Activated naive CD8-positive, alpha-beta T cell treated with anti-CD3 and anti-CD28 coated beads for 36 hours (primary cell): ENCODE measurements around the gene ANKRD6. TPM values are rescaled to one million over a fixed set of nuclear protein-coding genes. Genes with fewer than 3 reads are reported as not detected.

Experiments used
- DNase-seq: peaks from one replicate; pipeline ENCODE4 v3.0.0; 2021
- H3K27ac Mint-ChIP-seq: one replicate; pipeline ENCODE4 v1.8.0; 2022; ENCODE audit warnings: mild to moderate bottlenecking, moderate library complexity, mixed read lengths
- H3K27me3 Mint-ChIP-seq: one replicate; pipeline ENCODE4 v1.8.0; 2022; ENCODE audit warnings: mild to moderate bottlenecking, mixed read lengths
- H3K36me3 Mint-ChIP-seq: one replicate; pipeline ENCODE4 v1.8.0; 2021; ENCODE audit warnings: mild to moderate bottlenecking, mixed read lengths
- H3K4me1 Mint-ChIP-seq: one replicate; pipeline ENCODE4 v1.8.0; 2021; ENCODE audit warnings: mixed read lengths
- H3K4me3 Mint-ChIP-seq: one replicate; pipeline ENCODE4 v1.8.0; 2022; ENCODE audit warnings: mild to moderate bottlenecking, moderate library complexity, mixed read lengths
- H3K9me3 Mint-ChIP-seq: one replicate; pipeline ENCODE4 v1.8.0; 2022; ENCODE audit warnings: mixed read lengths
- total RNA-seq, 2 experiments: library from RNA; stranded (reverse); gene quantifications; one replicate each; pipeline ENCODE4 v1.2.3, GENCODE V29; 2021

The ANKRD6 gene
- total RNA-seq, 2 experiments from 2014 or later: 2.0 to 2.2 TPM

DNA sequence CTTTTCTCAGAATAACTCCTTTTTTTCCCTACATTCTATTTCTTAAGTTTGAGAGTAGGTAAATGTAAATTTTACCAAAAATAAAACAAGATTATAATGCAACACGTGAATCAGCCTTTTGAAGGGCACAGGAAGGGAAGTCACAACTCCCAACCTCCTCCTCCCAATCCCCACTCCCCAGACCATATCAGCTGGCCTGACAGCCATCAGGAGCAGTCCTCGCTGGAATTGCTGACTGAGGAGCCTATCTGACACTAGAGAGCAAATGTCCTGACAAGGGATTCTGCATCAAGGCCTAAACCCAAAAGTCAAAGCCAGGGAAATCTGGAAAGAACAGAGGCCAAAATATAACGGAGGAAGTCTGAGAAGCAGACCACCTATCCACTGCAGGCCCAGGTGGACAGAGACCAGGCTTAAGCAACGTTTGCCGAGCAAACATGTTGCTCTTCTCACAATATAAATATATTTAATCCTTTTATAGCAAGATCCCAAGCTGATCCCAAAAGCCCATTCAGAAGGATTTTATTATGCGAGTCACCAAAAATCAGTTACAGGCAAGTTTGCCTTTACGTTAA lies 23.4 kb upstream of the ANKRD6 start:
- Mint-ChIP-seq H3K27me3 (peaks cover 11% of the 10 kb centered on the region), H3K9me3 (no peaks in the 10 kb centered on the region), H3K27ac (no peak overlapping the region), H3K4me3 (no peak overlapping the region), H3K36me3 (no peaks in the 10 kb centered on the region), H3K4me1 (peaks cover 22% of the 10 kb centered on the region)
- DNase-seq: no peak

DNA sequence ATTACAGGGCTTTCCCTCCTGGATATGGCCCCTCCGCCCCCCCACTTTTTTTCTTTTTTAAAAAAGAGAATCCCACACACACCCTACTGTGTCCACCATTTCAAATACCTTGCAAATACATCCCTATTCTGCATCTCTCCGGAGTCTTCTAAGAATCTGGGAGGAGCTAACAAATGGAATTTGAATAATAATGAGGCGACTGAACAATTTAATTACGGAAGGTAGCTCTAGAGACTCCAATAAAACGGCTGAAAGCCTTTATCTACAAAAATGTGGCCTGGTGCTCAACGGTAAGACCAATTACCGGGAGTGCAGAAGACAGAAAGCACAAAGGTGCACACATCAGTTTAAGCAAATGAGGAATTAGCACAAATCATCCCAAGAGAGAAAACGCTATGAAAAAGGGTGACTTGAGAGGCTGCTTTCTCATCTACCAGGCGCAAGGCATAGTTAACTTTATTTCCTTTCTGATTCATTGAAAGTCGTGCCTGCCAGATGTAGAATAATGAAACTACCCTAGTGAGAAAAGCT lies 22.7 kb upstream of the ANKRD6 start:
- Mint-ChIP-seq H3K4me1 (peaks cover 22% of the 10 kb centered on the region), H3K27me3 (peaks cover 16% of the 10 kb centered on the region), H3K4me3 (peak overlapping the region; percentile 80), H3K36me3 (no peaks in the 10 kb centered on the region), H3K9me3 (no peaks in the 10 kb centered on the region), H3K27ac (no peak overlapping the region)
- no peak for DNase-seq

- Mint-ChIP-seq H3K4me3 (peak overlapping the region; percentile 80), H3K27ac (no peak overlapping the region), H3K27me3 (peaks cover 19% of the 10 kb centered on the region), H3K9me3 (no peaks in the 10 kb centered on the region), H3K36me3 (no peaks in the 10 kb centered on the region), H3K4me1 (peaks cover 22% of the 10 kb centered on the region)
- DNase-seq: no peak
Observed at GRCh38 chr6:89410788-89411144, 22.2 kb upstream of the ANKRD6 start.

DNA sequence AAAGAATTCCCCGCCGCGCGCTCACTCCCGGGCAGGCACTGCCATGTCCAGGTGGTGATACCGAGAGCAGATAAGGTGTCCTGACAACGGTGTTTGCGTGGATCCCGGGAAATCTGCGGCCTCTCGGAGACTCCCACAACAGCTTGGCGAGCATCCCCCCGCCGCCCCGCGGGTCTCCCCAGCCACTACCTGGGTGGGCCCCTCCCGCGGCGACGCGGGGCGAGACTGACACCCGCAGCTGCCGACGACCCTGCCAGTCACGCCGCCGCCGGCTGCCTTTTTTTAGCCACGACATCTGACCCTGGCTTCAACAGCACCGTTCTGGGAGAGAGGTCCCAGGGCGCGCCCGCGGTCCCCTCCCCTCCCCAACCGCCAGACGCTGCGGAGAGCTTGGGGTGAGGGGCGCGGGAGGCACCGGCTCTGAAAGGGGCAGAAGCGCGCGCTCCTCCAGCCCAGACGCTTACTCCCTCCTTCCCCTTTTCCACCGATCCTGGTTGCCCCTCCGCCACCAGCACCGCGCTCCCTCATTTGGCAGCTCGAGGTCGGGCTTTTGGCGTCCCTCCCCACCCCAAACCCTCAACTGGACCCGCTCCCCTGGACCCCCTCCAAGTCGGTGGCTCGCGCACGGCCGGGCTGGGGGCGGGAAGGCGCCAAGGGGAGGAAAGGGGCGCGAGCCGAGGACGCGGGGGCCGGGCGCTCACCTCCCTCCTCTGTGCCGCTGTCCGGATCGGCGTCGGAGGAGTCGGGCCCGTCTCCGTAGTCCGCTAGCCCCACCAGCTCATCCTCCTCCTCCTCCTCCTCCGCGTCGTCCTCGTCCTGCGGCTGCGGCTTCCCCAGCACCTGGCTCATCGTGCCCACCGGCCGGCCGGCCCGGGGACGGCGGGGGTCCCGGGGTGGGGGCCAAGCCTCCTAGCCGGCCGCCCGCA lies 21.5 kb upstream of the ANKRD6 start:
- no peaks in the 10 kb centered on the region for H3K9me3 Mint-ChIP-seq
- peak overlapping the region; percentile 80 for H3K4me3 Mint-ChIP-seq
- H3K36me3 Mint-ChIP-seq: no peaks in the 10 kb centered on the region
- DNase-seq: peak; percentile 45
- H3K27me3 Mint-ChIP-seq: peaks cover 19% of the 10 kb centered on the region
- H3K27ac Mint-ChIP-seq: no peak overlapping the region
- peaks cover 19% of the 10 kb centered on the region for H3K4me1 Mint-ChIP-seq

DNA sequence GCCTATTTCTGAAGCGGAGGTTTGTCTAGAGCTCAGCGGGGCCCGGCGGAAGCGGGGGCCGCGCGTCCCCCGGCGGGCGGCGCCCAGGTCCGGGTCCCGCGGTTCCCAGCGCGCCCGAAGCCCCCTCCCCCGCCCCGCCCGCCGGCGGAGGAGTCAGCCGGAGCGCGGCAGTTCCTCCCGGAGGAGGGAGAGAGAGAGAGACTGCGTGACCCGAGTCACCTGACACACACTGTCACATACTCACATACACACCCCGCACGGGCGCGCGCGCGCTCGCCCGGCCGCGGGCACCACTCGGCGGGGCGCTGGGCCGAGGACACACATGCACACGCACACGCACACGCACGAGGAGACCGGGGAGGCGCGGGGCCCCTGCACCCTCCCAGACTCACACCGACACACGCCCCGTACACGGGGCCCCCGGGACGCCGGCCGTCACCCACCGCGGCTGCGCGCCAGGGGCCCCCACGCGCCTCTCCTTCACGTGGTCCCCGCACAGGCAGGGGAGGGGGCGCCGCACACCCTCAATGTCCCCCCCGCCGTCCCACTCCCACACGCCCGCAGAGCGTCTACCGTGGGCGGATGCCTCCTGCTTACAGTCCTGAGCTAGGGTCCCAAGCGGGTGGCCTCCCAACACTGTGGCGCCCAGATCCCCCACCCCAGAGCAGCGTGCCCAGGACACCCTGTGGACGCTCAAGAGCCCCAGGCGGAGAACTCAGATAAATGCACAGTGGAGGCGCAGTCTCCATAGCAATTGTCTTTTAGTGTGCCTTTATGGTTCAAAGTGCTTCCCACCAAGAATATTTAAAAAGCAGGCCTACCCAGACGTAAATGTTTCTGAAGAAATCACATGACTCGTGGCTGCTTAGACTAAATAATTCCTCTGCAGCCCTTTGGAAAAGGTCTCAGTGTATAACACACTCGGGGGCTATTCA lies 20.6 kb upstream of the ANKRD6 start, which contains the start of gene RRAGD:
Gene RRAGD (minus strand): TSS at position 203 of the 935 bp plus-strand sequence. CDS start 280 bp downstream, outside the sequence.
- no peaks in the 10 kb centered on the region for H3K9me3 Mint-ChIP-seq
- no peaks in the 10 kb centered on the region for H3K36me3 Mint-ChIP-seq
- H3K27me3 Mint-ChIP-seq: peaks cover 20% of the 10 kb centered on the region
- peak within 1 kb of the TSS; percentile 89 for H3K27ac Mint-ChIP-seq
- DNase-seq: peak; percentile 69
- peak within 1 kb of the TSS; percentile 94 for H3K4me3 Mint-ChIP-seq
- H3K4me1 Mint-ChIP-seq: peaks cover 19% of the 10 kb centered on the region

DNA sequence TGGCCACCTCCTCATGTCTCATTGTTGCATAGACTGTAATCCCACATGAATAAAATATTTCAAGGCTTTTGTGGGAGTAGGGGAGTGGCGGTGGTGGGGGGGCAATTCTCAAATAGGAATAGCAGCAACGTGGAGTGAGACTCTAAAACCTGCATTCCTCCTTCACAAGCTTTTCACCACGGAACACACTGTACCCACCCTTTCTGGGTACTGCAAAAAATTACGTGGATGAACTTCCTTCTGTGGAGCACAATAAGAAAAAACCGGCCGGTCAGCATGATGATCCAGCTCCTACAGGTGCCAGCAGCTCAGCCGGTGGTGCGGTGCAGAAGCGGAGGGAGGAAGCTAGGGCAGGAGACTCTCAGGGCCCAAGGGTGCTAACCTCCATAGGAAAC lies 19.9 kb upstream of the ANKRD6 start:
- peaks cover 27% of the 10 kb centered on the region for H3K27me3 Mint-ChIP-seq
- peaks cover 19% of the 10 kb centered on the region for H3K4me1 Mint-ChIP-seq
- peak overlapping the region; percentile 94 for H3K4me3 Mint-ChIP-seq
- H3K9me3 Mint-ChIP-seq: no peaks in the 10 kb centered on the region
- H3K36me3 Mint-ChIP-seq: no peaks in the 10 kb centered on the region
- no peak for DNase-seq
- no peak overlapping the region for H3K27ac Mint-ChIP-seq

DNA sequence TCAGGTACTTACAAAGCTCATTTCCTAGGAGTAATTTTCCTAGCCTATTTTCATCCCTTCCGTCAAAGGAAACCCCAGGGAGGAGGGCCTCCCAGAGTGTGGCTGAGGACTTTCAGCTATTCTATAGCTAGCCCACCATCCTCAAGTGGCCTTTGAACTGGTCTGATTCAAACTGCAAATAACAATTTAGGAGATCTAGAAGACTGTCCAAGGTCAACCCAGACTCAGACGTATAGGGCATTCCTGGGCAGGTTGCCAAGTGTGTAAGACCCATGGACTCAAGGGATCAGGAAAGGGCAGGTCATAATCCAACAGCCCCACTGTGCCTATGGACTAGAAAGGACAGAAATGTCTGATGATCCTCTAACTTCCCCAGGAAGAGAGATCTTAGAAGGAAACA lies 18.7 kb upstream of the ANKRD6 start:
- Mint-ChIP-seq H3K36me3 (no peaks in the 10 kb centered on the region), H3K9me3 (no peaks in the 10 kb centered on the region), H3K27me3 (peaks cover 27% of the 10 kb centered on the region)

DNA sequence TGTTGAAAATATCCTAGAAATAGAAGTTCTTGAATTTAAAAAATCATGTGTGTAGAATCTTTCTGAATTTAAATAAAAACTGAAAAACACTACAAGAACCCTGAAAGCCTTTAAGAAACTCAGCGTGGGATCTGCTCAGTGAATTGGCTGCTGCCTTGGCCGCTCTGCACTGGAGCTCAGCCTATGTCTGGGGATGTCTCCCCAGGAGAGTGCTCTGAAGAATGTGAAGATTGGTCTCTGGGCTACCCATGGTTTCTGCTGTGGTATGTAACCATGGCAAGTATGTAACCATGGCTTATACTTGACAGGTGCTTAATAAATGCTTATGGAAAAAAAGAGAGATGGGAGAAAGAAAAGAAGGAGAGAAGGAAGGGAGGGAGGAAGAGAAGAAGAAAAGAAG lies 17.8 kb upstream of the ANKRD6 start:
- DNase-seq: no peak
- Mint-ChIP-seq H3K36me3 (no peaks in the 10 kb centered on the region), H3K4me3 (no peak overlapping the region), H3K4me1 (peaks cover 18% of the 10 kb centered on the region), H3K9me3 (no peaks in the 10 kb centered on the region), H3K27me3 (peaks cover 27% of the 10 kb centered on the region), H3K27ac (no peak overlapping the region)

More for the DNA sequence above, 18.7 kb upstream of the ANKRD6 start:
- DNase-seq: no peak
- Mint-ChIP-seq H3K27ac (no peak overlapping the region), H3K4me3 (no peak overlapping the region), H3K4me1 (peaks cover 19% of the 10 kb centered on the region)

DNA sequence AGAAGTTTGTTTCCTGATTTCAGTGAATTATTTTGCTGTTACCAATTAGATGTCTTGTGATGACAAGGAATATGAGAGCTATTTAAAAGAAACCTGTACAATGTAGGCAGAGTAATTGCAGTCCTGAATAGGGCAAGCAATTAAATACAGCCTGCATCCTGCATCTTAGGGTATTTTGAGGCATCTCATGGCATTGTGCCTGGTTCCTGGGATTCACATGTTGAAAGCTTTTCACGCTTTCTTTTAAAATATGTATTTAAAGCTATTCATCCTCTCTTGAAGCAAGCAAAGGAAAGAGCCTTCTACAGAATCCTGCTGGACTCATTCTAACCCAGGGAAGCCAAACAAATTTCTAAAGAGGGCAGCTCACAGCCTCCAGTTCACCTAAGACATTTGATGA lies 16.2 kb upstream of the ANKRD6 start:
- DNase-seq: no peak
- Mint-ChIP-seq H3K9me3 (no peaks in the 10 kb centered on the region), H3K27ac (no peak overlapping the region), H3K27me3 (peaks cover 27% of the 10 kb centered on the region), H3K36me3 (no peaks in the 10 kb centered on the region), H3K4me3 (no peak overlapping the region), H3K4me1 (peaks cover 10% of the 10 kb centered on the region)

DNA sequence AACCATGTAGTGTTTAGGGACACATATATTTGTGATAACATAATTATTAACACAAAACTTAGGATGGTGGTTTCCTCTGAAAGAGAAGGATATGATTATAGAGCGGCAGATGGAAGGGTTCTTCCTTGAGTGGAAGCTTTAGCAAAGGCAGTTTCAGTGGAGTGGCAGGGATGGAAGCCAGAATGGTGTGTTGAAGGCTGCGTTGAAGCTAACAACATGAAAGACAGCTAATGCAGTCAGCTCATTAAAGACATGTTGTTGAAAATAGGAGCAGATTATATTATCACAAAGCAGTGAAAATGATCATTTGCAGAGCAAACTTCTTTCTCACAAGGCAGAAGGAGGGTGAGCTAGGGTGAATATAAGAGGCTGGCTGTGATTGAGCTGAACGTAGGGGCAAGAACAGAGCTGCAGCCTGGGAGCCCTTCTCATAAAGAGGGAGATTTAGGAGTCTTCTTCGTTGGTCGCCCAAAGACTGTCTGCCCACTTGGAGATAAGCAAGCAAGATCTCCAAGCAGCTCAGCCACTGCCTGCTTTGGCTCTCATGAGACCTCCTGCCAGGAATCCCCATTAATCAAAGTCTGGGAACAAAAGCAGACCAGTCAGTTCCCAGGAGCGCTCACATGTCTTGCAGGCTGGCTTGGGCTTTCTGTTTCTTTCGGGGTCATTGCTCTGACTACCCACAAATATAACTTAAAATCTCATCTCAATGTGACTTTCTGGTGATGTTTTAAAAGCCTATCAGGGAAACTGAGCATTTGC lies 2.6 kb upstream of the ANKRD6 start:
- Mint-ChIP-seq H3K27me3 (no peaks in the 10 kb centered on the region), H3K4me3 (no peak overlapping the region), H3K27ac (no peak overlapping the region), H3K9me3 (no peaks in the 10 kb centered on the region), H3K36me3 (no peaks in the 10 kb centered on the region), H3K4me1 (peaks cover 15% of the 10 kb centered on the region)
- DNase-seq: no peak

GRCh38 chr6:89433252-89434149 lies 549 bp downstream of the ANKRD6 start:
- Mint-ChIP-seq H3K36me3 (no peaks in the 10 kb centered on the region), H3K4me3 (peak overlapping the region; percentile 72), H3K4me1 (peaks cover 15% of the 10 kb centered on the region), H3K9me3 (no peaks in the 10 kb centered on the region), H3K27me3 (no peaks in the 10 kb centered on the region), H3K27ac (peak overlapping the region; percentile 23)
- peak; percentile 13 for DNase-seq

DNA sequence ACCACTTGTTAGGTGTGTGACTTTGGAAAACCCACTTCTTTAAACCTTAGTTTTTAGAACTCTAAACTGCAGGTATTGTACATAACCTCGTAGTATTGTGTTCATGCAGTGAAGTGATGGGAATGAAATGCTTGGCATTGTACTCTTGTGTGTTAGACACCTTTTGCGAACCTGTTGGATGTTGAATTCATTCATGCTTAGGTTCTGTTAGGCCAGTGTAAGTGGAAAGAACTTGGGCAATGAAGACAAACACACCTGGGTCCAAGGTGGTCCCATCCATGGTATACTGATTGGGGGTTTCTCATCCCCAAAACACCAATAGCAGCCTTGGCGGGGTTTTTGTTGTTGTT lies 1.2 kb downstream of the ANKRD6 start:
- no peaks in the 10 kb centered on the region for H3K27me3 Mint-ChIP-seq
- H3K4me1 Mint-ChIP-seq: peaks cover 15% of the 10 kb centered on the region
- DNase-seq: no peak
- peak overlapping the region; percentile 23 for H3K27ac Mint-ChIP-seq
- no peaks in the 10 kb centered on the region for H3K9me3 Mint-ChIP-seq
- no peaks in the 10 kb centered on the region for H3K36me3 Mint-ChIP-seq
- peak overlapping the region; percentile 72 for H3K4me3 Mint-ChIP-seq

- Mint-ChIP-seq H3K27me3 (no peaks in the 10 kb centered on the region), H3K27ac (no peak overlapping the region), H3K9me3 (no peaks in the 10 kb centered on the region), H3K4me1 (peaks cover 15% of the 10 kb centered on the region), H3K36me3 (no peaks in the 10 kb centered on the region), H3K4me3 (no peak overlapping the region)
- no peak for DNase-seq
Observed at GRCh38 chr6:89434954-89435353, 2.0 kb downstream of the ANKRD6 start.
